ENCODE measurements around the gene LAPTM5. TPM values are rescaled to one million over a fixed set of nuclear protein-coding genes. Genes with fewer than 3 reads are reported as not detected.
A peak's percentile ranks its signal among the peaks of the same experiment; 100 is the strongest.

LAPTM5 gene
- total RNA-seq, 1 donor from 2014 or later: 0.56 TPM

- Mint-ChIP-seq H3K27ac (ENCODE audit: unreplicated experiment) (no peak overlapping the region), H3K36me3 (ENCODE audit: unreplicated experiment) (peaks cover 4% of the 10 kb centered on the region), H3K27me3 (ENCODE audit: unreplicated experiment) (peaks cover 6% of the 10 kb centered on the region), H3K9me3 (ENCODE audit: unreplicated experiment) (peaks cover 7% of the 10 kb centered on the region), H3K4me3 (ENCODE audit: unreplicated experiment) (peak overlapping the region; percentile 74), H3K4me1 (ENCODE audit: low read depth, unreplicated experiment) (no peaks in the 10 kb centered on the region)
- TF ChIP-seq, protein P1, sequence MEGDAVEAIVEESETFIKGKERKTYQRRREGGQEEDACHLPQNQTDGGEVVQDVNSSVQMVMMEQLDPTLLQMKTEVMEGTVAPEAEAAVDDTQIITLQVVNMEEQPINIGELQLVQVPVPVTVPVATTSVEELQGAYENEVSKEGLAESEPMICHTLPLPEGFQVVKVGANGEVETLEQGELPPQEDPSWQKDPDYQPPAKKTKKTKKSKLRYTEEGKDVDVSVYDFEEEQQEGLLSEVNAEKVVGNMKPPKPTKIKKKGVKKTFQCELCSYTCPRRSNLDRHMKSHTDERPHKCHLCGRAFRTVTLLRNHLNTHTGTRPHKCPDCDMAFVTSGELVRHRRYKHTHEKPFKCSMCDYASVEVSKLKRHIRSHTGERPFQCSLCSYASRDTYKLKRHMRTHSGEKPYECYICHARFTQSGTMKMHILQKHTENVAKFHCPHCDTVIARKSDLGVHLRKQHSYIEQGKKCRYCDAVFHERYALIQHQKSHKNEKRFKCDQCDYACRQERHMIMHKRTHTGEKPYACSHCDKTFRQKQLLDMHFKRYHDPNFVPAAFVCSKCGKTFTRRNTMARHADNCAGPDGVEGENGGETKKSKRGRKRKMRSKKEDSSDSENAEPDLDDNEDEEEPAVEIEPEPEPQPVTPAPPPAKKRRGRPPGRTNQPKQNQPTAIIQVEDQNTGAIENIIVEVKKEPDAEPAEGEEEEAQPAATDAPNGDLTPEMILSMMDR (IDR thresholded peaks at IDR 0.05; ENCODE audit: partially characterized antibody, unreplicated experiment): peak; percentile 99
- DNase-seq: peak; percentile 90
Measured at GRCh38 chr1:30718636-30719405, 38.8 kb downstream of the LAPTM5 start.

- DNase-seq: peak; percentile 99
- H3K27me3 Mint-ChIP-seq (ENCODE audit: unreplicated experiment): peaks cover 6% of the 10 kb centered on the region
- H3K9me3 Mint-ChIP-seq (ENCODE audit: unreplicated experiment): peaks cover 7% of the 10 kb centered on the region
- peaks cover 2% of the 10 kb centered on the region for H3K4me1 Mint-ChIP-seq (ENCODE audit: low read depth, unreplicated experiment)
- peaks cover 4% of the 10 kb centered on the region for H3K36me3 Mint-ChIP-seq (ENCODE audit: unreplicated experiment)
- TF ChIP-seq, protein P1 (IDR thresholded peaks at IDR 0.05; ENCODE audit: partially characterized antibody, unreplicated experiment): no peak
- peak overlapping the region; percentile 55 for H3K27ac Mint-ChIP-seq (ENCODE audit: unreplicated experiment)
- H3K4me3 Mint-ChIP-seq (ENCODE audit: unreplicated experiment): peak overlapping the region; percentile 82
Measured at GRCh38 chr1:30718091-30718635, 39.4 kb downstream of the LAPTM5 start.

GRCh38 chr1:30716646-30717045, 40.9 kb downstream of the LAPTM5 start:
- Mint-ChIP-seq H3K9me3 (ENCODE audit: unreplicated experiment) (peaks cover 10% of the 10 kb centered on the region), H3K27me3 (ENCODE audit: unreplicated experiment) (peaks cover 7% of the 10 kb centered on the region), H3K27ac (ENCODE audit: unreplicated experiment) (no peak overlapping the region), H3K4me3 (ENCODE audit: unreplicated experiment) (peak overlapping the region; percentile 67), H3K36me3 (ENCODE audit: unreplicated experiment) (peaks cover 4% of the 10 kb centered on the region), H3K4me1 (ENCODE audit: low read depth, unreplicated experiment) (peaks cover 15% of the 10 kb centered on the region)
- no peak for DNase-seq
- TF ChIP-seq, protein P1 (IDR thresholded peaks at IDR 0.05; ENCODE audit: partially characterized antibody, unreplicated experiment): no peak

GRCh38 chr1:30715886-30716285, 41.7 kb downstream of the LAPTM5 start:
- H3K9me3 Mint-ChIP-seq (ENCODE audit: unreplicated experiment): peaks cover 11% of the 10 kb centered on the region
- peaks cover 4% of the 10 kb centered on the region for H3K36me3 Mint-ChIP-seq (ENCODE audit: unreplicated experiment)
- H3K27me3 Mint-ChIP-seq (ENCODE audit: unreplicated experiment): peaks cover 11% of the 10 kb centered on the region
- H3K4me3 Mint-ChIP-seq (ENCODE audit: unreplicated experiment): no peak overlapping the region
- no peak for DNase-seq
- H3K27ac Mint-ChIP-seq (ENCODE audit: unreplicated experiment): no peak overlapping the region
- H3K4me1 Mint-ChIP-seq (ENCODE audit: low read depth, unreplicated experiment): peaks cover 22% of the 10 kb centered on the region
- TF ChIP-seq, protein P1 (IDR thresholded peaks at IDR 0.05; ENCODE audit: partially characterized antibody, unreplicated experiment): no peak

DNA sequence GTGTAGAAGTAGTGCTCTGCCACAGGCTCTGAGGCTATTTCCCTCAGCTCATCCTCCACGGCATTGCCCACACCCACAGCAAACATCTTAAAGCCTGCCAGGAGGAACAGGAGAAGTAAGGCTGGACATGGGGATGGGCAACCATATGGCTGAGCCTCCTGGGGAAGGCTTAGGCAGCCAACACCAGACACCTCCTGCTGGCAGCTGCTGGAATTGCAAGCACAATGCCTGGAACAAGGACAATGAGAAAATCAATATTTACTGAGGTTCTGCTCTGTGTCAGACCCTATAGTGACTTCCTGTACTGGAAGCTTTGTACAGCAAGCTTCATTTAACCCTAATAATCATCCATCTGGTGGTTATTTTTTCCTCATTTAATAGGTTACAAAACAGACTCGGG, 42.4 kb downstream of the LAPTM5 start:
- Mint-ChIP-seq H3K36me3 (ENCODE audit: unreplicated experiment) (peaks cover 4% of the 10 kb centered on the region), H3K4me3 (ENCODE audit: unreplicated experiment) (no peak overlapping the region), H3K4me1 (ENCODE audit: low read depth, unreplicated experiment) (peaks cover 29% of the 10 kb centered on the region), H3K9me3 (ENCODE audit: unreplicated experiment) (peaks cover 8% of the 10 kb centered on the region), H3K27ac (ENCODE audit: unreplicated experiment) (no peak overlapping the region), H3K27me3 (ENCODE audit: unreplicated experiment) (peaks cover 11% of the 10 kb centered on the region)
- TF ChIP-seq, protein P1 (IDR thresholded peaks at IDR 0.05; ENCODE audit: partially characterized antibody, unreplicated experiment): peak; percentile 92
- peak; percentile 75 for DNase-seq
